Activated CD4-positive, alpha-beta T cell treated with anti-CD3 and anti-CD28 coated beads for 24 hours (primary cell): ENCODE measurements around the gene CDH4.

Experiments
- DNase-seq, 2 donors: peaks; one replicate each; pipeline ENCODE4 v3.0.0-alpha.2; 2020; ENCODE audit warnings: low read depth in 2 of 2

CDH4 gene

GRCh38 chr20:61300709-61301108 is 48.6 kb downstream of the CDH4 start:
- no peak for DNase-seq

GRCh38 chr20:61301711-61302525 is 49.9 kb downstream of the CDH4 start:
- DNase-seq: no peak

- DNase-seq: no peak
Observed at GRCh38 chr20:61303217-61303616, 51.2 kb downstream of the CDH4 start.

DNA sequence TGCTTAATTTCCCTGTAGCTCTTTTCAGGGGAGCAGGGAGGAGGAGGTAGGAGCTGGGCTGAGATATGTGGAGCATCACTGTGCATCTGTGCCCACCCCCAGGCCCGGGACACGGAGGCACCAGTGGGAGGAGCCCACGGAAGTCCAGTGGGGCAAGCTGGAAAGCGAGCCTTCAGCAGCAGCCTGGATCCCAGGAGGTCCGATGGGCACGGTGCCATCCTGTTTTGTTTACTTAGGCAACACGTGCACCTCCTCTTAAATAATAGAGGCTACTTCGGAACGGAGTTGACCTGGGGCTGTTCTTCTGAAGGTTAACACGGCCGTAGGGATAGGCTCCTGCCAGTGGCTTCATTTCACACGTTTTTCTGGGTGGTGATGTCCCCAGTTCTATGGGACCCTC is 51.6 kb downstream of the CDH4 start:
- no peak for DNase-seq

DNA sequence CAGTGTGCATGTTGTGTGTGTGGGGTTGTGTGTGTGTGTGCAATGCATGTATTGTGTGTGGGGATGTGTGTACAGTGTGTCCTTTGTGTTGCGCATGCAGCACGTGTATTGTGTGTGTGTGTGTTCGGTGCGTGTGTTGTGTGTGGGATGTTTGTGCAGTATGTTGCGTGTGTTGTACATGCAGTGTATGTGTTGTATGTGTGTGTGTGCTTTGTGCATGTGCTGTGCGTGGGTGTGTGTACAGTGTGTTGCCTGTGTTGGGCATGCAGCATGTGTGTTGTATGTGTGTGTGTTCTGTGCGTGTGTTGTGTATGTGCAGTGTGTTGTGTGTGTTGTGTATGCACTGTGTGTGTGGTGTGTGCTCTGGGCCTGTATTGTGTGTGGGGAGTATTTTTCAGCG is 52.7 kb downstream of the CDH4 start:
- no peak for DNase-seq

DNA sequence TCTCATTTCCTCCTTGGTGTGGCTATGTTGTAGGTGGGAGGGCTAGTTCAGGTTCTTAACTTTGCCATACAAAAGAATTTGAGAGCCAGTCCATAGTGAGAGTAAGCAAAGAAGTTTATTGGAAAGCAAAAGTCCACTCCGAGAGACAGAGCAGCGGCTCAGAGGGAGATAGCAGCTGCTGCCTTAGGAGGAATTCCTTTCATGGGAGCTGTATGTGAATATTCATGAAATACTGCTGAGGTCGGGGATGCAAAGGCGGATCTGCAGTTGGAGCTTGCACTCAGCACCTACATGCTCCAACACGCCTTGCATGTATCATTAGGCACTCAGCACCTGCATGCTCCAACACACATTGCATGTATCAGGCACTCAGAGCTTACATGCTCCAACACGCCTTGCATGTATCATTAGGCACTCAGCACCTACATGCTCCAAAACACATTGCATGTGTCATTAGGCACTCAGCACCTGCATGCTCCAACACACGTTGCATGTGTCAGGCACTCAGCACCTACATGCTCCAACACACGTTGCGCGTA is 54.9 kb downstream of the CDH4 start:
- DNase-seq: no peak

DNA sequence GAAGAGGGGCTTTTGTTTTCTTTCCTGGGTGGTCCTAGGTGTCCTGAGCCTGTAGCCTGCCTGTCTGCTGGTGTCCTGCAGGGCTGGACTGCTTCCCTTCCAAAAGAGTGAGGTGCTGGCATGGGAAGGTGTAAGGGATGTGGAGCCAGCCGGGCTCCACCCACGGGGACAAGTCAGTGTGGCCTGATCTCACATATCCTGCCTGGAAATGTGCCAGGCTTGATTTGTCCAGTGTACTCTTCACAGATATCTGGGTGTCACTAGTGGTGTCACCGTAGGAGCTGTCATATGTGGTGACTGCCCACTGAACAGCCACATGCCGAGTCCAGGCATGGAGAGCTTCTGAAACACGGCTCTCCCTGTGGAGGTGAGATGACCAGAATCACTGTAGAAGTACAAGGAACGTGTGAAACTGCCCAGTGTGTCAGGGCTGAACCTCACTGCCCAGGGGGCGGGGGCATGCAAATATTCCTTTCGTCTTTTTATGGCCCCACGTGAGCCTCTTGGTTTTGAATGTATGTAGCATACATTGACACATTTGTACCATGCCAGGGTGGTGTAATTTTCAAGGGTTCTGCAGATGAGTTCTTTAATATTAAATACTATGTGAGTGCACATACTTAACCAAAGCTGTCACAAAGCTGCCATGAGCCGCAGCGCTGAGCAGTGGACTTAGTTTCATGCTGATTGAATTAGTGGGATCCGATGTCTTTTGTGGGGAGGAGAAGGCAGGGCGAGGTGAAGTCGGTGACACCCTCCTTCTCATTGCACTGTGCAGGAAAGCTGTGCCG is 55.8 kb downstream of the CDH4 start:
- DNase-seq: no peak

GRCh38 chr20:61308477-61308774 is 56.4 kb downstream of the CDH4 start:
- no peak for DNase-seq

DNA sequence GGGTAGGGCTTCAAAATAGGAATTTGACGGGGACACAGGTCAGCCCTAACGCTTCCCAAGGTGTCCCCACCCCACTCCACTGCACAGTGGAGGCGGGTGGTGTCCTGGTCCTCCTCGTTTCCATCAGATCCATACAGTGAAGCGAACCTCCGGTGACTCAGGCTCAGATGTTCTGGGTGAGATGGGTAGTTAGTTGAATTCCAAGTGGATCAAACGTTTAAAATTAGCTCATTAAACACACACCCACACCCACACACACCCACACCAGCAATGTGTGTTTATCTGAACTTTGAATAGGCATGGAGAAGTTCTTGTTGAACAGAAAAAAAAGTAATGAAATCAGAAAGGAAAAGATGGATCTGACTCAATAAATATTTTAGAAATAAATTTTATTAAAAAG is 58.9 kb downstream of the CDH4 start:
- no peak for DNase-seq

DNA sequence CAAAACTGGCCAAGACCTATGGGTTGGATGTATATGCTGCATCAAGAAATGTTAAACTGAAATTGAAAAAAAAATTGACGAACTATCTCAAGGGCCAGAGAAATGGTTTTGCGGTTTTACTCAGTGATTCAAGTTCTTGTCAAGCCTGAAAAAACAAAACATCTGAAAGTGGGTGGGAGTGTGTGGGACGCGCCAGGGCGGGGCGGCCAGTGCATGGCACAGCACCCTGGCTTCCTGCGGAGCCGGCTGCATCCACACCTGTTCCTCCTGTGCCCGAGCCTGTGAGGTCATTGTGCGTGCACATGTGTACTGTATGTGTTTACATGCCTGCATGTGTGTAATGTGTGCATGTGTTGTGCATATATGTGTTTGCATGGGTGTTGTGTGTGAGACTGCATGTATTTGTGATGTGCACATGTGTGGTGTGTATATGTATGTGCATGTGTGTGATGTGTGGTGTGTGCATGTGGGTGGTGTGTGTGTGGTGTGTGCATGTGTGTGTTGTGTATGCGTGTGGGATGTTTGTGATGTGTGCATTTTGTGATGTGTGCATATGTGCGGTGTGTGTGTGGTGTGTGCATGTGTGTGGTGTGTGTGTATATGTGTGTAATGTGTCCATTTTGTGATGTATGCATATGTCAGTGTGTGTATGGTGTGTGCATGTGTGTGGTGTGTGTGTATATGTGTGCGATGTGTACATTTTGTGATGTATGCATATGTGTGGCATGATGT is 59.8 kb downstream of the CDH4 start:
- DNase-seq: no peak

DNA sequence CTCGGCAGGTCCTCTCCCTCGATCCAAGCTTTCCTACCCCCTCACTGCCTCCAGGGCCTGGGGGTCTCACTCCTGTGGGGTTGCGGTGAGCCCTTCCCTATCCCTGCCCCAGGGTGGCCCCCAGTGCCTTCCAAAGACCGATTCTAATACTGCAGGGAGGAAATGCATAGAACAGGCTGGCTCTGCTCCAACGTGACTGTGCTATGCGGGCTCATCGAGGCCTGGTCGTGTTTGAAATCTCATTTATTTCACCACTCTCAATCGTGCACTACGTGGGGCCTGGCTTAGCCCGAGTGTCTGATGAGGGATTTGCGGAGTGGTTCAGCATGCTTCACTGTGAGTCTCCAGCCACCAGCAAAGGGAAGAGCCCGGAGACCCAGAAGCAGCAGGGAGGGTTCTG is 60.9 kb downstream of the CDH4 start:
- DNase-seq: no peak

- no peak for DNase-seq
Observed at GRCh38 chr20:61313396-61313795, 61.3 kb downstream of the CDH4 start.

DNA sequence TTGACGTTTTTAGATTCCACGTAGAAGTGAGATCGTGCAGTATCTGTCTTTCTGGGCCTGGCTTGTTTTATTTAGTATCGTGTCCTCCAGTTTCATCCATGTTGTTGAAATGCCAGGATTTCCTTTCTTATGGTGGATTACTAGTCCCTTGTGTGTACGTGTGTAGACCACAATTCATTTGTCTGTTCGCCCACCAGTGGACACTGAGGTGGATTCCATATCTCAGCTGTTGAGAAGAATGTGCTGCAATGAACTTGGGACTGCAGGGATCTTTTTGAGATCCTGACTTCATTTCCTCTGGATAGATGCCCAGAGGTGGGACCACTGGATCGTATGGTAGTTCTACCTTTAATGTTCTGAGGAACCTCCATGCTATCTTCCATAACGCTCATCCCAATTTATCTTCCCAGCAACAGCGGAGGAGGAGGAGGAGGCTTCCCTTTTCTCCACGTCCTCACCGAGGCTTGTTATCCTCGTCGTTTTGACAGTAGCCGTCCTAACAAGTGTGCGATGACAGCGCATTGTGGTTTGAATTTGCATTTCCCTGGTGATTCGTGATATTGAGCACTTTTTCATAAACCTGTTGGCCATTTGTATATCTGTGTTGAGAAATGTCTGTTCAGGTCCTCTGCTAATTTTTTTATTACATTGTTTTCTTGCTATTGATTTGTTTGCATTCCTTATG is 62.4 kb downstream of the CDH4 start:
- DNase-seq: no peak

- no peak for DNase-seq
Observed at GRCh38 chr20:61315319-61315718, 63.3 kb downstream of the CDH4 start.

- no peak for DNase-seq
Observed at GRCh38 chr20:61316346-61316745, 64.3 kb downstream of the CDH4 start.

GRCh38 chr20:61317966-61318530 is 66.0 kb downstream of the CDH4 start:
- no peak for DNase-seq

DNA sequence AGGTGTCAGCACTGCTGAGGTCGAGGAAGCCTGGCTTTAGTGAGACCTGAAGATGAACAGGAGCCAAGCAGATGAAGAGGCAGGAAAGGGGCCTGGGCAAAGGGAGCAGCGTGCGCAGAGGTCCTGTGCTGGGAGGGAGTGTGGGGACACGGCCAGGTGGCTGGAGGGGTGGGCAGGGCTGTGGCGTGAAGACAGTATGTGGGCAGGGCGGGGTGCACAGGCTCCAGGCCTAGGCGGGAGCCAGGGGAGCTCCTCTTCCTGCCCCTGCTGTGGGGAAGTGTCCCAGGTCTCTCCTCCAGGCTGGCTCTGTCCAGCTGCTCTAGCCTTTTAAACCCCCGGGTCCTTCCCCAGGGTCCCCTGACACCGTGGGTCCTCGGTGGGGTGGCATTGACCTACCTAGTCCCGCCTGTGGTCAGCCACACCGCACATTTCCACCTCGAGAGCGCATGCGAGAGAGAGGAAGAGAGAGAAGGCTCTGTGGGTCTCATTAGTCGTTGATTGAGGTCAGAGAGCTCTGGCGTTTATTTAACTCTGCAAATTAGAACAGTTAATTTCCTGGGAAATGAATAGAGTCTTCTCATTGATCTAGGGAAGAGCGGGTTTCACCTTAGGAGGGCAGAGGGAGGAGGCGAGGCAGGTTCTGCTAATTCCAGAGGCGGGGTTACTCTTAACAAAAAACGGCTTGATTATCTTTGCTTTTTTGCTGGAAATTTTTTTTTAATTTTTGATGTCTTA is 68.8 kb downstream of the CDH4 start:
- DNase-seq: no peak

- no peak for DNase-seq
Observed at GRCh38 chr20:61321481-61321880, 69.4 kb downstream of the CDH4 start.

- DNase-seq: no peak
Observed at GRCh38 chr20:61322151-61322865, 70.2 kb downstream of the CDH4 start.

DNA sequence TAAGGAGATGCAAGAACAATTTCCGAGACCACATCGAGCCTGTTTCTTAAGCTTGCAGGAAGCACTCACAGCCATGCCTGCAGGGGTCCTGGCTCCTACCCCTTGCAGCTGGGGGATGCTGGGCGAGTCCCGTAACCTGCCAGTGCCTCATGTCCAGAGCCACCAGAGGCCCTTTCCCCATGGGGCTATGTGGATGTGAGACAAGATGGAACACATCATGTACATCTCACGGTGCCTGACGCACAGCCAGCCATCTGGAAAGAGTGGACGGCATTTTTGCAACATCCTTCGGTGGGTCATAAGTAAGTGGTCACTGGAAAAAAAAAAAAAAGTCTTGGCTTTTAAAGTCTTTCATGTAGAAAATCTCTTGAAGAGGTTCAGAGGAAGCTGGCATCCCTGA is 72.8 kb downstream of the CDH4 start:
- DNase-seq: no peak
